Measurements from ENCODE around the gene LAPTM5.

DNA sequence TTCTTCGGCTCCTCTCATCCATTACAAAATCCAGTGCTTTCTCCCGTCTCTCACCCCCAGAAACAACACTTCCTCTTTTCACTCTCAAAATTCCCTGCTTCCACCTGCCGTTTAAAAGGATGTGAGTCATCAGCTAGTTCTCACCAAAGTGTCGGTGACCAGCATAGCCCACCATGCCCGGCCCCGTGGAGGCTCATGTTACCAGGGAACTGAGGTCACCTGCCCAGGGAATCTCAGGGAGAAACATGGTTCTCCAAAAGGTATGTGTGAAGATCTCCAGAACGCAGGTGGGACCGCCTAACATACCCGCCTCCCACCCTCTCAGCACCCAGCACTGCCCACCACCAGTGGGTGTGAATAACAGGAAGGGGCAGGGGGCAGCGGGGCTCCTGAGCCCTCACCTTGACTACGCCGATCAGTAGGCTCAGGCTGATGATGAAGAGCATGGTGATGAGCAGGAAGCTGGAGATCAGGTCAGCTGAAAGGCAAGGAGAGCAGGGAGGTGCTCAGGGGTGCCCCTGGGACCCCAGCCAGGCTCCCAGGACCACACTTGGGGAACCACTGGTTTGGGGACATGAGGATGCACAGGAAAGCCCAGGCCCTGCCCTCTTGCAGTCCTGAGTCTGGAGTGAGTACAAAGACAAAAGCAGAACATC lies 16.2 kb downstream of the LAPTM5 start:
- TF ChIP-seq, protein P1, sequence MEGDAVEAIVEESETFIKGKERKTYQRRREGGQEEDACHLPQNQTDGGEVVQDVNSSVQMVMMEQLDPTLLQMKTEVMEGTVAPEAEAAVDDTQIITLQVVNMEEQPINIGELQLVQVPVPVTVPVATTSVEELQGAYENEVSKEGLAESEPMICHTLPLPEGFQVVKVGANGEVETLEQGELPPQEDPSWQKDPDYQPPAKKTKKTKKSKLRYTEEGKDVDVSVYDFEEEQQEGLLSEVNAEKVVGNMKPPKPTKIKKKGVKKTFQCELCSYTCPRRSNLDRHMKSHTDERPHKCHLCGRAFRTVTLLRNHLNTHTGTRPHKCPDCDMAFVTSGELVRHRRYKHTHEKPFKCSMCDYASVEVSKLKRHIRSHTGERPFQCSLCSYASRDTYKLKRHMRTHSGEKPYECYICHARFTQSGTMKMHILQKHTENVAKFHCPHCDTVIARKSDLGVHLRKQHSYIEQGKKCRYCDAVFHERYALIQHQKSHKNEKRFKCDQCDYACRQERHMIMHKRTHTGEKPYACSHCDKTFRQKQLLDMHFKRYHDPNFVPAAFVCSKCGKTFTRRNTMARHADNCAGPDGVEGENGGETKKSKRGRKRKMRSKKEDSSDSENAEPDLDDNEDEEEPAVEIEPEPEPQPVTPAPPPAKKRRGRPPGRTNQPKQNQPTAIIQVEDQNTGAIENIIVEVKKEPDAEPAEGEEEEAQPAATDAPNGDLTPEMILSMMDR (IDR thresholded peaks at IDR 0.05) = no peak
- TF ChIP-seq POLR2A (IDR thresholded peaks at IDR 0.05) (no peak), POLR2AphosphoS5 (IDR thresholded peaks at IDR 0.05) (no peak), EP300 (IDR thresholded peaks at IDR 0.05) (no peak)
